HepG2 (cell line): ENCODE measurements around the gene NMUR1. TPM values are rescaled to one million over a fixed set of nuclear protein-coding genes. Genes with fewer than 3 reads are reported as not detected.

Source experiments
- ARNT2 ChIP-seq: sonication (generic); formaldehyde crosslinking; IDR thresholded peaks from 2 replicates; pipeline ENCODE4 v1.8.0; 2022; ENCODE audit warnings: mild to moderate bottlenecking, low read depth, missing genetic modification reagents, moderate library complexity
- NBN ChIP-seq: fragments of 450-650 bp; conservative IDR thresholded peaks from 2 replicates; pipeline ENCODE4 v1.6.1; 2017
- NR2F1 ChIP-seq, 2 experiments: fragments of 450-650 bp in 1 of 2; formaldehyde crosslinking in 1 of 2; IDR thresholded peaks; 2 replicates each; pipeline versions ENCODE4 v1.5.0 to v1.6.1; 2016 to 2020; ENCODE audit warnings: mild to moderate bottlenecking in 1 of 2, missing compliant biosample characterization in 1 of 2, missing genetic modification reagents in 1 of 2, moderate library complexity in 1 of 2
- RXRA ChIP-seq: sonication (generic); formaldehyde crosslinking; IDR thresholded peaks from 2 replicates; pipeline ENCODE4 v1.5.1; 2020; ENCODE audit warnings: missing genetic modification reagents
- RXRB ChIP-seq: IDR thresholded peaks from 2 replicates; pipeline ENCODE4 v1.6.1; 2016; ENCODE audit warnings: borderline replicate concordance, missing genetic modification reagents, missing compliant biosample characterization
- STAG1 ChIP-seq: sonication (generic); formaldehyde crosslinking; IDR thresholded peaks from 2 replicates; pipeline ENCODE4 v1.4.0; 2020; ENCODE audit warnings: missing genetic modification reagents
- TAF15 ChIP-seq: fragments of 200-400 bp; formaldehyde crosslinking; IDR thresholded peaks from one replicate; pipeline ENCODE4 v1.6.1; 2018; ENCODE audit warnings: mild to moderate bottlenecking, low read depth, low read length; ENCODE audit not compliant: poor library complexity, severe bottlenecking
- ZNF775 ChIP-seq: sonication (generic); formaldehyde crosslinking; IDR thresholded peaks from 2 replicates; pipeline ENCODE4 v1.4.0; 2020; ENCODE audit warnings: missing genetic modification reagents, mild to moderate bottlenecking, moderate library complexity, borderline replicate concordance
- ZSCAN12 ChIP-seq: sonication (generic); formaldehyde crosslinking; IDR thresholded peaks from 2 replicates; pipeline ENCODE4 v1.9.0; 2021; ENCODE audit warnings: mild to moderate bottlenecking, missing genetic modification reagents
- polyA plus RNA-seq, 8 experiments: library from polyadenylated mRNA; depleted of rRNA in 3 of 8; stranded (reverse) in 7 of 8; unstranded in 1 of 8; fragments of >200 nt; fragmentation: Illumina TruSeq in 4 of 8; extraction: Trizol in 4 of 8; gene quantifications; 2 replicates each; pipeline versions ENCODE4 v1.2.1 to v1.2.3, GENCODE V29; 2011 to 2016; ENCODE audit warnings: low read depth in 4 of 8, missing spikeins in 1 of 8, mixed read lengths in 1 of 8; ENCODE audit not compliant: insufficient read depth in 1 of 8
- total RNA-seq, 5 experiments: library from RNA; depleted of rRNA; stranded (reverse); fragments of >200 nt; fragmentation: Illumina TruSeq; extraction: Trizol; gene quantifications; 2 replicates each; pipeline ENCODE4 v1.2.3, GENCODE V29; 2016; ENCODE audit warnings: low read depth in 1 of 5
- TF ChIP-seq, protein P1 (sequence below): sonication (generic); formaldehyde crosslinking; IDR thresholded peaks from 2 replicates; pipeline ENCODE4 v1.4.0; 2020; ENCODE audit warnings: mild to moderate bottlenecking, missing genetic modification reagents, borderline replicate concordance
- TF ChIP-seq, protein P2 (sequence below): sonication (generic); formaldehyde crosslinking; IDR thresholded peaks from 2 replicates; pipeline ENCODE4; 2020; ENCODE audit warnings: missing genetic modification reagents, mild to moderate bottlenecking, borderline replicate concordance
- TF ChIP-seq, protein P3 (sequence below): sonication (generic); formaldehyde crosslinking; IDR thresholded peaks from 2 replicates; pipeline ENCODE4 v1.4.0; 2020; ENCODE audit warnings: missing genetic modification reagents
- TF ChIP-seq, protein P4 (sequence below): sonication (generic); formaldehyde crosslinking; conservative IDR thresholded peaks from 2 replicates; pipeline ENCODE4 v1.4.0; 2020; ENCODE audit warnings: missing genetic modification reagents
- TF ChIP-seq, protein P5 (sequence below): sonication (generic); formaldehyde crosslinking; IDR thresholded peaks from 2 replicates; pipeline ENCODE4 v1.5.0; 2020; ENCODE audit warnings: missing genetic modification reagents

Gene NMUR1
- total and polyA plus RNA-seq, 2 of the 13 experiments (the other 11 are each of a cell fraction or from before 2014, with no cell fraction given), result not detected

DNA sequence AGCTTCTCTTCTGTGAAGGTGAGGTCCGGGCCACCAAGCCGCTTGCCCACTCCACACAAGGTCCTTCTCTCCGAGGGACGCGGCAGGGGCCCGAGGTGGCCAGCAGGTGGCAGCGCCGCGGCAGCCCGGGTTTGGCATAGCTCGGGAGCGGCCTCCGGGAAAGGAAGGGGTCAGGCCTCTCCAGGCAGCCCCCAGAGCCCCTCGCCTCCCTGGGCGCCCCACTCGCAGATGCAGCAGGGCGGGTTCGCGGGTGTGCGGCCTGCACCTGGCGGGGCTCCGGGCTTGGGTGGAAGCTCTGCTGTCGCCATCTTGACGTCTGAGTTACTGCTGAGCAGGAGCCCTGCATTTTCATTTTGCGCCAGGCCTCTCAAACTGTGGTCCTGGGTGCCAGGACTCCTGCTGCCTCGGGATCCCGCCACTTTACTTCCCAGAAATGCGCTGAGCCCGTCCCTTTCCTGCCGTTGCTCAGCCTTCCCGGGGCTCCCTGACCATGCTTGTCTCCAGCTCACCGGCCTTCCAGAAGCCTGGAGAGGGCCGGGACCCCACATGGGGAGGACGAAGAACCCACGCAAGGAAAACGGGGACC, 47.3 kb downstream of the NMUR1 start (continued):
- TF ChIP-seq, protein P1, sequence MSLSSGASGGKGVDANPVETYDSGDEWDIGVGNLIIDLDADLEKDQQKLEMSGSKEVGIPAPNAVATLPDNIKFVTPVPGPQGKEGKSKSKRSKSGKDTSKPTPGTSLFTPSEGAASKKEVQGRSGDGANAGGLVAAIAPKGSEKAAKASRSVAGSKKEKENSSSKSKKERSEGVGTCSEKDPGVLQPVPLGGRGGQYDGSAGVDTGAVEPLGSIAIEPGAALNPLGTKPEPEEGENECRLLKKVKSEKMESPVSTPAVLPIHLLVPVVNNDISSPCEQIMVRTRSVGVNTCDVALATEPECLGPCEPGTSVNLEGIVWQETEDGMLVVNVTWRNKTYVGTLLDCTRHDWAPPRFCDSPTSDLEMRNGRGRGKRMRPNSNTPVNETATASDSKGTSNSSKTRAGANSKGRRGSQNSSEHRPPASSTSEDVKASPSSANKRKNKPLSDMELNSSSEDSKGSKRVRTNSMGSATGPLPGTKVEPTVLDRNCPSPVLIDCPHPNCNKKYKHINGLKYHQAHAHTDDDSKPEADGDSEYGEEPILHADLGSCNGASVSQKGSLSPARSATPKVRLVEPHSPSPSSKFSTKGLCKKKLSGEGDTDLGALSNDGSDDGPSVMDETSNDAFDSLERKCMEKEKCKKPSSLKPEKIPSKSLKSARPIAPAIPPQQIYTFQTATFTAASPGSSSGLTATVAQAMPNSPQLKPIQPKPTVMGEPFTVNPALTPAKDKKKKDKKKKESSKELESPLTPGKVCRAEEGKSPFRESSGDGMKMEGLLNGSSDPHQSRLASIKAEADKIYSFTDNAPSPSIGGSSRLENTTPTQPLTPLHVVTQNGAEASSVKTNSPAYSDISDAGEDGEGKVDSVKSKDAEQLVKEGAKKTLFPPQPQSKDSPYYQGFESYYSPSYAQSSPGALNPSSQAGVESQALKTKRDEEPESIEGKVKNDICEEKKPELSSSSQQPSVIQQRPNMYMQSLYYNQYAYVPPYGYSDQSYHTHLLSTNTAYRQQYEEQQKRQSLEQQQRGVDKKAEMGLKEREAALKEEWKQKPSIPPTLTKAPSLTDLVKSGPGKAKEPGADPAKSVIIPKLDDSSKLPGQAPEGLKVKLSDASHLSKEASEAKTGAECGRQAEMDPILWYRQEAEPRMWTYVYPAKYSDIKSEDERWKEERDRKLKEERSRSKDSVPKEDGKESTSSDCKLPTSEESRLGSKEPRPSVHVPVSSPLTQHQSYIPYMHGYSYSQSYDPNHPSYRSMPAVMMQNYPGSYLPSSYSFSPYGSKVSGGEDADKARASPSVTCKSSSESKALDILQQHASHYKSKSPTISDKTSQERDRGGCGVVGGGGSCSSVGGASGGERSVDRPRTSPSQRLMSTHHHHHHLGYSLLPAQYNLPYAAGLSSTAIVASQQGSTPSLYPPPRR, result peak; percentile 41; the same call in 1 of the 2 replicates
- no peak for TF ChIP-seq ZNF775
- TF ChIP-seq, protein P2, sequence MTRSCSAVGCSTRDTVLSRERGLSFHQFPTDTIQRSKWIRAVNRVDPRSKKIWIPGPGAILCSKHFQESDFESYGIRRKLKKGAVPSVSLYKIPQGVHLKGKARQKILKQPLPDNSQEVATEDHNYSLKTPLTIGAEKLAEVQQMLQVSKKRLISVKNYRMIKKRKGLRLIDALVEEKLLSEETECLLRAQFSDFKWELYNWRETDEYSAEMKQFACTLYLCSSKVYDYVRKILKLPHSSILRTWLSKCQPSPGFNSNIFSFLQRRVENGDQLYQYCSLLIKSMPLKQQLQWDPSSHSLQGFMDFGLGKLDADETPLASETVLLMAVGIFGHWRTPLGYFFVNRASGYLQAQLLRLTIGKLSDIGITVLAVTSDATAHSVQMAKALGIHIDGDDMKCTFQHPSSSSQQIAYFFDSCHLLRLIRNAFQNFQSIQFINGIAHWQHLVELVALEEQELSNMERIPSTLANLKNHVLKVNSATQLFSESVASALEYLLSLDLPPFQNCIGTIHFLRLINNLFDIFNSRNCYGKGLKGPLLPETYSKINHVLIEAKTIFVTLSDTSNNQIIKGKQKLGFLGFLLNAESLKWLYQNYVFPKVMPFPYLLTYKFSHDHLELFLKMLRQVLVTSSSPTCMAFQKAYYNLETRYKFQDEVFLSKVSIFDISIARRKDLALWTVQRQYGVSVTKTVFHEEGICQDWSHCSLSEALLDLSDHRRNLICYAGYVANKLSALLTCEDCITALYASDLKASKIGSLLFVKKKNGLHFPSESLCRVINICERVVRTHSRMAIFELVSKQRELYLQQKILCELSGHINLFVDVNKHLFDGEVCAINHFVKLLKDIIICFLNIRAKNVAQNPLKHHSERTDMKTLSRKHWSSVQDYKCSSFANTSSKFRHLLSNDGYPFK, result peak; percentile 78; the same call in 1 of the 2 replicates
- TF ChIP-seq RXRB (CRISPR knock-in tag), result peak; percentile 29; the same call in 1 of the 2 replicates
- peak; percentile 48; the same call in 1 of the 2 replicates for TF ChIP-seq ARNT2 (CRISPR knock-in tag)
- 0 out of 2 replicates have a peak, but pooled peaks have one; percentile 36 for TF ChIP-seq RXRA (CRISPR knock-in tag)
- TF ChIP-seq, protein P3, sequence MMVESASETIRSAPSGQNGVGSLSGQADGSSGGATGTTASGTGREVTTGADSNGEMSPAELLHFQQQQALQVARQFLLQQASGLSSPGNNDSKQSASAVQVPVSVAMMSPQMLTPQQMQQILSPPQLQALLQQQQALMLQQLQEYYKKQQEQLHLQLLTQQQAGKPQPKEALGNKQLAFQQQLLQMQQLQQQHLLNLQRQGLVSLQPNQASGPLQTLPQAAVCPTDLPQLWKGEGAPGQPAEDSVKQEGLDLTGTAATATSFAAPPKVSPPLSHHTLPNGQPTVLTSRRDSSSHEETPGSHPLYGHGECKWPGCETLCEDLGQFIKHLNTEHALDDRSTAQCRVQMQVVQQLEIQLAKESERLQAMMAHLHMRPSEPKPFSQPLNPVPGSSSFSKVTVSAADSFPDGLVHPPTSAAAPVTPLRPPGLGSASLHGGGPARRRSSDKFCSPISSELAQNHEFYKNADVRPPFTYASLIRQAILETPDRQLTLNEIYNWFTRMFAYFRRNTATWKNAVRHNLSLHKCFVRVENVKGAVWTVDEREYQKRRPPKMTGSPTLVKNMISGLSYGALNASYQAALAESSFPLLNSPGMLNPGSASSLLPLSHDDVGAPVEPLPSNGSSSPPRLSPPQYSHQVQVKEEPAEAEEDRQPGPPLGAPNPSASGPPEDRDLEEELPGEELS (CRISPR knock-in tag), result no peak
- TF ChIP-seq TAF15, result peak; percentile 41
- TF ChIP-seq NR2F1 (CRISPR knock-in tag; IDR thresholded peaks at IDR 0.05), result peak in 1 of 2 experiments; percentile 11; a peak in 1 of 4 replicates
- TF ChIP-seq, protein P4, sequence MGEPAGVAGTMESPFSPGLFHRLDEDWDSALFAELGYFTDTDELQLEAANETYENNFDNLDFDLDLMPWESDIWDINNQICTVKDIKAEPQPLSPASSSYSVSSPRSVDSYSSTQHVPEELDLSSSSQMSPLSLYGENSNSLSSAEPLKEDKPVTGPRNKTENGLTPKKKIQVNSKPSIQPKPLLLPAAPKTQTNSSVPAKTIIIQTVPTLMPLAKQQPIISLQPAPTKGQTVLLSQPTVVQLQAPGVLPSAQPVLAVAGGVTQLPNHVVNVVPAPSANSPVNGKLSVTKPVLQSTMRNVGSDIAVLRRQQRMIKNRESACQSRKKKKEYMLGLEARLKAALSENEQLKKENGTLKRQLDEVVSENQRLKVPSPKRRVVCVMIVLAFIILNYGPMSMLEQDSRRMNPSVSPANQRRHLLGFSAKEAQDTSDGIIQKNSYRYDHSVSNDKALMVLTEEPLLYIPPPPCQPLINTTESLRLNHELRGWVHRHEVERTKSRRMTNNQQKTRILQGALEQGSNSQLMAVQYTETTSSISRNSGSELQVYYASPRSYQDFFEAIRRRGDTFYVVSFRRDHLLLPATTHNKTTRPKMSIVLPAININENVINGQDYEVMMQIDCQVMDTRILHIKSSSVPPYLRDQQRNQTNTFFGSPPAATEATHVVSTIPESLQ, result 0 out of 2 replicates have a peak, but pooled peaks have one; percentile 50
- TF ChIP-seq STAG1 (CRISPR knock-in tag), result peak; percentile 63
- TF ChIP-seq, protein P5, sequence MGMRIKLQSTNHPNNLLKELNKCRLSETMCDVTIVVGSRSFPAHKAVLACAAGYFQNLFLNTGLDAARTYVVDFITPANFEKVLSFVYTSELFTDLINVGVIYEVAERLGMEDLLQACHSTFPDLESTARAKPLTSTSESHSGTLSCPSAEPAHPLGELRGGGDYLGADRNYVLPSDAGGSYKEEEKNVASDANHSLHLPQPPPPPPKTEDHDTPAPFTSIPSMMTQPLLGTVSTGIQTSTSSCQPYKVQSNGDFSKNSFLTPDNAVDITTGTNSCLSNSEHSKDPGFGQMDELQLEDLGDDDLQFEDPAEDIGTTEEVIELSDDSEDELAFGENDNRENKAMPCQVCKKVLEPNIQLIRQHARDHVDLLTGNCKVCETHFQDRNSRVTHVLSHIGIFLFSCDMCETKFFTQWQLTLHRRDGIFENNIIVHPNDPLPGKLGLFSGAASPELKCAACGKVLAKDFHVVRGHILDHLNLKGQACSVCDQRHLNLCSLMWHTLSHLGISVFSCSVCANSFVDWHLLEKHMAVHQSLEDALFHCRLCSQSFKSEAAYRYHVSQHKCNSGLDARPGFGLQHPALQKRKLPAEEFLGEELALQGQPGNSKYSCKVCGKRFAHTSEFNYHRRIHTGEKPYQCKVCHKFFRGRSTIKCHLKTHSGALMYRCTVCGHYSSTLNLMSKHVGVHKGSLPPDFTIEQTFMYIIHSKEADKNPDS (CRISPR knock-in tag), result no peak
- 0 out of 2 replicates have a peak, but pooled peaks have one; percentile 29 for TF ChIP-seq ZSCAN12 (CRISPR knock-in tag)
- TF ChIP-seq NBN, result no peak
